EL (cell line): ENCODE measurements around the gene HSF4.

Source experiments
- DNase-seq: peaks from one replicate; pipeline ENCODE4 v3.0.0-alpha.2; 2016

Gene HSF4

GRCh38 chr16:67185651-67186134 lies 21.1 kb downstream of the HSF4 start:
- DNase-seq = no peak

- DNase-seq = peak; percentile 72
Observed at GRCh38 chr16:67186550-67186950, 22.0 kb downstream of the HSF4 start.

- DNase-seq = no peak
Observed at GRCh38 chr16:67187175-67187890, 22.8 kb downstream of the HSF4 start.

GRCh38 chr16:67188323-67188722 lies 23.8 kb downstream of the HSF4 start:
- DNase-seq = no peak

GRCh38 chr16:67188798-67189197 lies 24.3 kb downstream of the HSF4 start:
- DNase-seq = no peak

- DNase-seq = no peak
Observed at GRCh38 chr16:67190041-67190440, 25.5 kb downstream of the HSF4 start, which contains the start of gene EXOC3L1. EXOC3L1 (minus strand) TSS chr16:67190136; CDS start chr16:67189676, 460 bp downstream.

GRCh38 chr16:67190448-67191399 lies 26.2 kb downstream of the HSF4 start:
- peak; percentile 45 for DNase-seq

GRCh38 chr16:67191411-67191994 lies 27.0 kb downstream of the HSF4 start:
- DNase-seq = no peak

GRCh38 chr16:67191995-67192681 lies 27.6 kb downstream of the HSF4 start, which contains the start of gene E2F4:
E2F4 (plus strand) TSS chr16:67192155; CDS start chr16:67192228, 73 bp downstream.
- DNase-seq = peak; percentile 90

GRCh38 chr16:67192781-67193361 lies 28.3 kb downstream of the HSF4 start:
- DNase-seq = no peak

GRCh38 chr16:67193536-67193935 lies 29.0 kb downstream of the HSF4 start:
- DNase-seq = no peak

GRCh38 chr16:67194260-67194659 lies 29.7 kb downstream of the HSF4 start:
- DNase-seq = no peak

- DNase-seq = no peak
Observed at GRCh38 chr16:67195676-67196075, 31.1 kb downstream of the HSF4 start.

GRCh38 chr16:67196881-67197280 lies 32.3 kb downstream of the HSF4 start:
- no peak for DNase-seq

GRCh38 chr16:67197704-67198103 lies 33.2 kb downstream of the HSF4 start:
- no peak for DNase-seq

GRCh38 chr16:67198238-67198734 lies 33.7 kb downstream of the HSF4 start:
- DNase-seq = peak; percentile 26

GRCh38 chr16:67199011-67199807 lies 34.7 kb downstream of the HSF4 start, which contains the start of gene ELMO3:
ELMO3 (plus strand) TSS chr16:67199131; CDS start chr16:67199327, 196 bp downstream.
- no peak for DNase-seq

GRCh38 chr16:67199808-67200198 lies 35.3 kb downstream of the HSF4 start:
- no peak for DNase-seq

- DNase-seq = no peak
Observed at GRCh38 chr16:67200491-67200890, 35.9 kb downstream of the HSF4 start.

GRCh38 chr16:67201411-67202345 lies 37.1 kb downstream of the HSF4 start:
- DNase-seq = no peak
